ENCODE data around the gene BNIP5.

DNA sequence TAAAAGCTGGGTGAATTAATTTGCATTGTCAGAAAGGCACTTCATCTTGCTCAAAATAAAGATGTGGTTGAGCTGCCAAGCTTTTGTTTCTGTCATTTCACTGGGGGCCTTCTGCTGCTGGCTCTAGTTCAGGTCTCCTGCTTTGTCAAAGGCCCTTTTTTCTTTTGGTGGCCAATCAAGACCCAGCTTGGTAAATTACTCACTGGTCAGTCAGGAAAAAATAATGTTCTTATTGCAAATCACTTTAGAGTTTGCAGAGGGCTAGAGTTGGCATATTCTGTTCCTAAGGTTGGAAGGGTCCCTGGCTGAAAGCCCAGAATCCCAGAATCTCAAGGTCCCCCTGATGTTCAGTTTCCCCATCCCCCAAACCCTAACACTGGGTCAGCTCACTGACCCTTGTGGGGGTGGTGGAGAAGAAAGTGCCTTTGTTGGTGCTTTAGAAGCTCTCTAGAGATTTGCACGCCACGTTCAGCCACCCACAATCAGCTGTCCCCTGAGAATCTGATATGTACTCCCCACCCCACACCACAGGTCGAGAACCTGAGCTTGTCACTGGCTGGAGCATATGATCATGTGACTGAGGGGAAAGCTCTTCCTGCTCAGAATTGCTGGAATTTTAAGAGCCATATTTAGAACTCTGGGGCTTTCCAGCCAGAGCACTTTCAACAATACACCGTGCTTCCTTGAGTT lies 21.7 kb upstream of the BNIP5 start:
- TF ChIP-seq, protein P1, sequence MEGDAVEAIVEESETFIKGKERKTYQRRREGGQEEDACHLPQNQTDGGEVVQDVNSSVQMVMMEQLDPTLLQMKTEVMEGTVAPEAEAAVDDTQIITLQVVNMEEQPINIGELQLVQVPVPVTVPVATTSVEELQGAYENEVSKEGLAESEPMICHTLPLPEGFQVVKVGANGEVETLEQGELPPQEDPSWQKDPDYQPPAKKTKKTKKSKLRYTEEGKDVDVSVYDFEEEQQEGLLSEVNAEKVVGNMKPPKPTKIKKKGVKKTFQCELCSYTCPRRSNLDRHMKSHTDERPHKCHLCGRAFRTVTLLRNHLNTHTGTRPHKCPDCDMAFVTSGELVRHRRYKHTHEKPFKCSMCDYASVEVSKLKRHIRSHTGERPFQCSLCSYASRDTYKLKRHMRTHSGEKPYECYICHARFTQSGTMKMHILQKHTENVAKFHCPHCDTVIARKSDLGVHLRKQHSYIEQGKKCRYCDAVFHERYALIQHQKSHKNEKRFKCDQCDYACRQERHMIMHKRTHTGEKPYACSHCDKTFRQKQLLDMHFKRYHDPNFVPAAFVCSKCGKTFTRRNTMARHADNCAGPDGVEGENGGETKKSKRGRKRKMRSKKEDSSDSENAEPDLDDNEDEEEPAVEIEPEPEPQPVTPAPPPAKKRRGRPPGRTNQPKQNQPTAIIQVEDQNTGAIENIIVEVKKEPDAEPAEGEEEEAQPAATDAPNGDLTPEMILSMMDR (IDR thresholded peaks at IDR 0.05), result no peak
- no peak for TF ChIP-seq POLR2A (IDR thresholded peaks at IDR 0.05)

Measured in right lobe of liver (tissue), 4 donors.